ENCODE data around the gene LARP1.

Gene LARP1

GRCh38 chr5:154773326-154773725 lies 18.1 kb downstream of the LARP1 start:
- no peak overlapping the region for H3K9ac ChIP-seq (ENCODE audit: insufficient read length)
- 0 out of 2 replicates have a peak overlapping the region, but pooled peaks have one; percentile 60 for H3K27ac ChIP-seq
- no peak overlapping the region for H3K4me3 ChIP-seq
- H3K36me3 ChIP-seq (ENCODE audit: insufficient read depth, low read length) = peaks cover 19% of the 10 kb centered on the region
- TF ChIP-seq POLR2AphosphoS5 (IDR thresholded peaks at IDR 0.05; ENCODE audit: borderline replicate concordance, low read depth, low read length) (no peak), EZH2 (IDR thresholded peaks at IDR 0.05) (no peak), FOXP2 (optimal IDR thresholded peaks at IDR 0.05; ENCODE audit: control extremely low read depth, extremely low read length, insufficient read depth) (no peak)
- H3K9me3 ChIP-seq (ENCODE audit: low read depth, low read length) = no peaks in the 10 kb centered on the region
- DNase-seq (ENCODE audit: low read depth, low spot score) = no peak

GRCh38 chr5:154776167-154776566 lies 21.0 kb downstream of the LARP1 start:
- Histone ChIP-seq H3K27ac (no peak overlapping the region), H3K36me3 (ENCODE audit: insufficient read depth, low read length) (peaks cover 26% of the 10 kb centered on the region)
- TF ChIP-seq POLR2AphosphoS5 (IDR thresholded peaks at IDR 0.05; ENCODE audit: borderline replicate concordance, low read depth, low read length) (no peak), FOXP2 (optimal IDR thresholded peaks at IDR 0.05; ENCODE audit: control extremely low read depth, extremely low read length, insufficient read depth) (no peak), EZH2 (IDR thresholded peaks at IDR 0.05) (no peak)

GRCh38 chr5:154778534-154778933 lies 23.4 kb downstream of the LARP1 start:
- H3K9ac ChIP-seq (ENCODE audit: insufficient read length) = no peak overlapping the region
- H3K27ac ChIP-seq = no peak overlapping the region
- H3K36me3 ChIP-seq (ENCODE audit: insufficient read depth, low read length) = peaks cover 24% of the 10 kb centered on the region
- no peak for DNase-seq (ENCODE audit: low read depth, low spot score)
- TF ChIP-seq POLR2AphosphoS5 (IDR thresholded peaks at IDR 0.05; ENCODE audit: borderline replicate concordance, low read depth, low read length) (no peak), EZH2 (IDR thresholded peaks at IDR 0.05) (no peak), FOXP2 (optimal IDR thresholded peaks at IDR 0.05; ENCODE audit: control extremely low read depth, extremely low read length, insufficient read depth) (no peak)
- H3K9me3 ChIP-seq (ENCODE audit: low read depth, low read length) = no peaks in the 10 kb centered on the region
- no peak overlapping the region for H3K4me3 ChIP-seq

More at GRCh38 chr5:154776167-154776566, 21.0 kb downstream of the LARP1 start:
- no peak overlapping the region for H3K4me3 ChIP-seq
- no peak overlapping the region for H3K9ac ChIP-seq (ENCODE audit: insufficient read length)
- H3K9me3 ChIP-seq (ENCODE audit: low read depth, low read length) = no peaks in the 10 kb centered on the region
- no peak for DNase-seq (ENCODE audit: low read depth, low spot score)

- TF ChIP-seq POLR2AphosphoS5 (IDR thresholded peaks at IDR 0.05; ENCODE audit: borderline replicate concordance, low read depth, low read length) (no peak), EZH2 (IDR thresholded peaks at IDR 0.05) (no peak), FOXP2 (optimal IDR thresholded peaks at IDR 0.05; ENCODE audit: control extremely low read depth, extremely low read length, insufficient read depth) (no peak)
- Histone ChIP-seq H3K9ac (ENCODE audit: insufficient read length) (no peak overlapping the region), H3K36me3 (ENCODE audit: insufficient read depth, low read length) (peaks cover 21% of the 10 kb centered on the region; the same call in 1 of the 2 replicates), H3K27ac (peak overlapping the region; percentile 36; the same call in 1 of the 2 replicates), H3K9me3 (ENCODE audit: low read depth, low read length) (no peaks in the 10 kb centered on the region), H3K4me3 (no peak overlapping the region)
- no peak for DNase-seq (ENCODE audit: low read depth, low spot score)
Measured at GRCh38 chr5:154779105-154779504, 23.9 kb downstream of the LARP1 start.

- H3K36me3 ChIP-seq (ENCODE audit: insufficient read depth, low read length) = peaks cover 19% of the 10 kb centered on the region
- no peak overlapping the region for H3K27ac ChIP-seq
- no peak overlapping the region for H3K9ac ChIP-seq (ENCODE audit: insufficient read length)
- no peak for TF ChIP-seq EZH2 (IDR thresholded peaks at IDR 0.05)
- no peak for TF ChIP-seq FOXP2 (optimal IDR thresholded peaks at IDR 0.05; ENCODE audit: control extremely low read depth, extremely low read length, insufficient read depth)
- TF ChIP-seq POLR2AphosphoS5 (IDR thresholded peaks at IDR 0.05; ENCODE audit: borderline replicate concordance, low read depth, low read length) = no peak
- no peak overlapping the region for H3K4me3 ChIP-seq
- no peaks in the 10 kb centered on the region for H3K9me3 ChIP-seq (ENCODE audit: low read depth, low read length)
- DNase-seq (ENCODE audit: low read depth, low spot score) = no peak
Measured at GRCh38 chr5:154780128-154780527, 25.0 kb downstream of the LARP1 start.

GRCh38 chr5:154782326-154782725 lies 27.1 kb downstream of the LARP1 start:
- Histone ChIP-seq H3K9me3 (ENCODE audit: low read depth, low read length) (no peaks in the 10 kb centered on the region), H3K4me3 (no peak overlapping the region), H3K9ac (ENCODE audit: insufficient read length) (no peak overlapping the region), H3K27ac (no peak overlapping the region), H3K36me3 (ENCODE audit: insufficient read depth, low read length) (peaks cover 13% of the 10 kb centered on the region)
- DNase-seq (ENCODE audit: low read depth, low spot score) = no peak
- TF ChIP-seq FOXP2 (optimal IDR thresholded peaks at IDR 0.05; ENCODE audit: control extremely low read depth, extremely low read length, insufficient read depth) = no peak
- no peak for TF ChIP-seq POLR2AphosphoS5 (IDR thresholded peaks at IDR 0.05; ENCODE audit: borderline replicate concordance, low read depth, low read length)
- TF ChIP-seq EZH2 (IDR thresholded peaks at IDR 0.05) = no peak

- DNase-seq (ENCODE audit: low read depth, low spot score) = no peak
- no peak for TF ChIP-seq EZH2 (IDR thresholded peaks at IDR 0.05)
- Histone ChIP-seq H3K4me3 (no peak overlapping the region), H3K36me3 (ENCODE audit: insufficient read depth, low read length) (peaks cover 13% of the 10 kb centered on the region), H3K9ac (ENCODE audit: insufficient read length) (no peak overlapping the region), H3K9me3 (ENCODE audit: low read depth, low read length) (no peaks in the 10 kb centered on the region), H3K27ac (peak overlapping the region; percentile 61)
Measured at GRCh38 chr5:154782812-154783592, 27.8 kb downstream of the LARP1 start.

GRCh38 chr5:154783774-154784460 lies 28.7 kb downstream of the LARP1 start:
- Histone ChIP-seq H3K9me3 (ENCODE audit: low read depth, low read length) (no peaks in the 10 kb centered on the region), H3K9ac (ENCODE audit: insufficient read length) (no peak overlapping the region), H3K36me3 (ENCODE audit: insufficient read depth, low read length) (peaks cover 10% of the 10 kb centered on the region), H3K27ac (peak overlapping the region; percentile 61), H3K4me3 (no peak overlapping the region)
- DNase-seq (ENCODE audit: low read depth, low spot score) = no peak
- no peak for TF ChIP-seq POLR2AphosphoS5 (IDR thresholded peaks at IDR 0.05; ENCODE audit: borderline replicate concordance, low read depth, low read length)
- TF ChIP-seq FOXP2 (optimal IDR thresholded peaks at IDR 0.05; ENCODE audit: control extremely low read depth, extremely low read length, insufficient read depth) = no peak
